Heart left ventricle (tissue), 16 donors: ENCODE data around the gene ADAM23. TPM values are rescaled to one million over a fixed set of nuclear protein-coding genes. Genes with fewer than 3 reads are reported as not detected.

ENCODE experiments used
- ATAC-seq, 4 donors: fragments of 200-7000 bp; cut with Tn5 transposase; one replicate each; pipeline ENCODE4 v1.9.1; 2020 to 2022; ENCODE audit warnings: moderate library complexity in 4 of 4, mild to moderate bottlenecking in 3 of 4, moderate number of reproducible peaks in 1 of 4
- DNase-seq, 5 donors: peaks; one replicate each; pipeline ENCODE4 v3.0.0-alpha.2; 2020
- H3K27ac ChIP-seq, 12 donors: fragments of 200-600 bp; sonication (generic) in 4 of 12; one replicate each; pipeline versions ENCODE4 v1.5.0 to v1.8.0; 2016 to 2022; ENCODE audit warnings: mild to moderate bottlenecking in 2 of 12
- H3K27me3 ChIP-seq, 9 donors: fragments of 200-600 bp; sonication (generic) in 2 of 9; one replicate each; pipeline versions ENCODE4 v1.5.1 to v1.8.0; 2016 to 2022; ENCODE audit warnings: mild to moderate bottlenecking in 3 of 9
- H3K36me3 ChIP-seq, 9 donors: fragments of 200-600 bp; sonication (generic) in 2 of 9; one replicate each; pipeline versions ENCODE4 v1.5.0 to v1.8.0; 2018 to 2022; ENCODE audit warnings: mild to moderate bottlenecking in 2 of 9
- H3K4me1 ChIP-seq, 12 donors: fragments of 200-600 bp; sonication (generic) in 4 of 12; one replicate each; pipeline versions ENCODE4 v1.5.0 to v1.8.0; 2016 to 2022; ENCODE audit warnings: mild to moderate bottlenecking in 3 of 12
- H3K4me3 ChIP-seq, 12 donors: fragments of 200-600 bp; sonication (generic) in 4 of 12; one replicate each; pipeline versions ENCODE4 v1.5.0 to v1.8.0; 2017 to 2022; ENCODE audit warnings: mild to moderate bottlenecking in 9 of 12, moderate library complexity in 4 of 12
- H3K9me3 ChIP-seq, 12 donors: fragments of 200-600 bp; sonication (generic) in 4 of 12; one replicate each; pipeline versions ENCODE4 v1.5.0 to v1.8.0; 2016 to 2022; ENCODE audit warnings: mild to moderate bottlenecking in 1 of 12
- POLR2A ChIP-seq, 2 donors: fragments of 450-650 bp; IDR thresholded peaks; one replicate each; pipeline ENCODE4 v1.6.1; 2017; ENCODE audit warnings: antibody characterized with exemption in 2 of 2, mild to moderate bottlenecking in 2 of 2, moderate library complexity in 2 of 2
- WGBS, 4 donors: extraction: QIAGEN DNeasy Blood & Tissue Kit in 2 of 4; methylation state at CpG; one replicate each; pipeline versions ENCODE4 v1.1.5 to v1.1.7; 2013 to 2018; 5-methylcytosine and 5-hydroxymethylcytosine counted together
- intact Hi-C, 10 donors: fragments of 100-400 bp; cut with DNase I; formaldehyde crosslinking; loops; one replicate each; pipeline versions ENCODE4 v1.11.1 to v1.14.2; 2022
- polyA plus RNA-seq, 2 donors: library from polyadenylated mRNA; stranded (reverse); fragments of 200-250 nt; gene quantifications; one replicate each; pipeline ENCODE4 v1.2.3, GENCODE V29; 2013
- total RNA-seq, 9 donors: library from RNA; depleted of rRNA in 2 of 9; stranded (reverse); fragments of >200 nt in 2 of 9; fragmentation: NEBNext Ultra II Directional in 3 of 9; extraction: Animal tissue kit (Norgen Biotek cat#: 25700) in 3 of 9; gene quantifications; one replicate each; pipeline versions ENCODE4 v1.1.0 to v1.2.4, GENCODE V29; 2016 to 2023
- TF ChIP-seq, protein P1 (sequence below), 12 donors: fragments of 200-600 bp; sonication (generic) in 4 of 12; IDR thresholded peaks; one replicate each; pipeline versions ENCODE4 v1.5.0 to v1.8.0; 2018 to 2022; ENCODE audit warnings: antibody characterized with exemption in 12 of 12, mild to moderate bottlenecking in 5 of 12
- donor health status: ischemic (EF 13 %, LVEDD 7.1; RV severe dilation, severe dysfunction).
- donor health status: healthy with polysubstance abuse.
- donor health status: DM: no; HTN: yes; CAD: no.
- donor health status: DM: no; HTN: no; CAD: no.
- donor health status: ischemic (EF 25% LVEDD 6.9; RV normal size, moderate dysfunction).
- donor health status: ischemic (EF 25% LVEDD 5.7; RV mildly dilated, moderate dysfunction).
- donor health status: healthy.
- donor health status: DM: yes; HTN: yes; CAD: no.
- donor health status: ischemic (EF 35%, LVEDD 5.7; RV mildly dilated, moderate dysfunction).
- donor health status: nonischemic (EF 11% LVEDD 7.7; RV severe dilation, severe dysfunction).
- donor health status: DM: yes; HTN: yes; CAD: no.
- donor health status: PGD.
- donor health status: ischemic (EF 29% LVEDD 5.4; RV normal size, mild dysfunction).
- donor health status: nonischemic (EF 23%, LVEDD 6.1; RV moderate dilation, normal function).

ADAM23 gene
- total and polyA plus RNA-seq, 11 donors: 18.6 to 87.4 (median 57.9) TPM

DNA sequence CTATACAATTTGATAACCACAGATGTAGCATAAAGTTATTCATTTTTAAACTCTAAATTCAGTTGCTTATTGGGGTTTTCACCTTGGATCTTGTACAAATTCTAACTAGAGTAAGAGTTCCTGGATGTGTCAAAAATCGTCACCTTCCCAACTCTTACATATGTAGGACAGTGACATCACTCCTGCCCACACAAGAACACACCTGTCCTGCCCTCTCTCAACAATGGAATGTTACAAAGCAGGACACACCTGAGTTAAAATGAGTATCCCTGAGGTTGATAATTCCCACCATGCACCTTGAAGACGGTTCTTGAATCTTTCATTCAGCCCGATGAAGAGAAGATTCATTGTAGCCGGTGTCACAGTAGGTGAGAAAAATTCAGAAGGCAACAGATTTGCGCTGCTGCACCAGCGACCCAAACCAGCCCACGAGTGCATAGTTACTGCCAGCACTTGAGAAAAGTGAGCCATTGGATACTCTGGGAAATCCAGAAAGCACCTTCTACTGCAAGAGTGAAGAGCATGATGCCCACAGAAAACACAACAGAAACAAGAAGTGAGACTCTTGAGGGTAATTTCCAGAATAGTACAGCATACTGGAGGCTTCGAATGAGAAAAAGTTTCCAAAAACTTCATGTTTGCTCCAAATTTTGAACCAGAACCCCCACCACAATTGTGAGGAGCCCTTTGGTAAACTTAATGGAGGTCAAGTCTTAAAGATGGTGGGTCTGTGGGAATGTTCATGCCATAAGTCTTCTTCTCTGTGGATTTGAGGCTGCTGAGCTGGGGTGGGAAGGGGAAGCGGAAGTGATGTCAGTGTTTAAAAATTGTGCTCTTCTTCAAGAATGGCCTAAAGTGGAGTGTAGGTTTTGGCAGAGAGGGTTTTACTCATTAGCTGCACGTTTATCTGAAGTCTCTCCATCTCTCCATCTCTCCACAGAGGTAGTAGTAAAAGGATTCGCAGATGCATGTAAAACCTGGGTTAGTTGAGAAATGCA is 34.7 kb upstream of the ADAM23 start:
- TF ChIP-seq POLR2A (IDR thresholded peaks at IDR 0.05): no peak
- TF ChIP-seq, protein P1, sequence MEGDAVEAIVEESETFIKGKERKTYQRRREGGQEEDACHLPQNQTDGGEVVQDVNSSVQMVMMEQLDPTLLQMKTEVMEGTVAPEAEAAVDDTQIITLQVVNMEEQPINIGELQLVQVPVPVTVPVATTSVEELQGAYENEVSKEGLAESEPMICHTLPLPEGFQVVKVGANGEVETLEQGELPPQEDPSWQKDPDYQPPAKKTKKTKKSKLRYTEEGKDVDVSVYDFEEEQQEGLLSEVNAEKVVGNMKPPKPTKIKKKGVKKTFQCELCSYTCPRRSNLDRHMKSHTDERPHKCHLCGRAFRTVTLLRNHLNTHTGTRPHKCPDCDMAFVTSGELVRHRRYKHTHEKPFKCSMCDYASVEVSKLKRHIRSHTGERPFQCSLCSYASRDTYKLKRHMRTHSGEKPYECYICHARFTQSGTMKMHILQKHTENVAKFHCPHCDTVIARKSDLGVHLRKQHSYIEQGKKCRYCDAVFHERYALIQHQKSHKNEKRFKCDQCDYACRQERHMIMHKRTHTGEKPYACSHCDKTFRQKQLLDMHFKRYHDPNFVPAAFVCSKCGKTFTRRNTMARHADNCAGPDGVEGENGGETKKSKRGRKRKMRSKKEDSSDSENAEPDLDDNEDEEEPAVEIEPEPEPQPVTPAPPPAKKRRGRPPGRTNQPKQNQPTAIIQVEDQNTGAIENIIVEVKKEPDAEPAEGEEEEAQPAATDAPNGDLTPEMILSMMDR (IDR thresholded peaks at IDR 0.05): no peak
- 83 to 88% (median 84%) methylated on average over 11 of the region's 11 CpGs for WGBS, 4 donors
- DNase-seq (no peak), ATAC-seq (no peak)
- Histone ChIP-seq H3K4me1 (no peaks in the 10 kb centered on the region), H3K27me3 (no peaks in the 10 kb centered on the region), H3K27ac (no peak overlapping the region), H3K9me3 (peaks cover 0 to 10% (median 0%) of the 10 kb centered on the region in 12 donors), H3K36me3 (no peaks in the 10 kb centered on the region), H3K4me3 (no peak overlapping the region)
- intact Hi-C loops: no loop called here

DNA sequence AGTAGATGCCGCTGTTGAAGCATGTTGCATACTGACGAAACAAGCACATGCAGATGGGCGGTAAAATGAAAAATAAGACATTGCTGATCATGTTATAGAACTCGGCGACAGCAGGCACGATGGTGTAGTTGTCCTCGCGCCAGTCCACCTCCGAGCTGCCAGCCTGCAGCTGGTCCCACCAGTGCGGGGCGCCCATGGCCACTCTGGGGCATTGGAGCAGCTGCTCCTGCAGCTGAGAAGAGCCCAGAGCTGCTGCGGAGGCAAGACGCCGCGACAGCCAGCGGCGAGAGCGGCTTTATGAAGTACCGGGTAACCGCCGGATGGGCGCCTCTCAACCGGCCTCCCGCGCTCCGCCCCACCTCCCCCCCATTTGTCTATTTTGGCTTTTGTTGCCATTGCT is 32.6 kb upstream of the ADAM23 start:
- WGBS, 4 donors: 85 to 96% (median 94%) methylated on average over 26 of the region's 26 CpGs
- intact Hi-C loops: no loop called here
- peaks cover 0 to 10% (median 0%) of the 10 kb centered on the region in 12 donors for H3K9me3 ChIP-seq
- no peak overlapping the region for H3K4me3 ChIP-seq
- no peak for TF ChIP-seq POLR2A (IDR thresholded peaks at IDR 0.05)
- TF ChIP-seq, protein P1 (IDR thresholded peaks at IDR 0.05): no peak
- H3K27me3 ChIP-seq: no peaks in the 10 kb centered on the region
- no peaks in the 10 kb centered on the region for H3K4me1 ChIP-seq
- H3K27ac ChIP-seq: no peak overlapping the region
- no peaks in the 10 kb centered on the region for H3K36me3 ChIP-seq
- ATAC-seq (no peak), DNase-seq (no peak)

DNA sequence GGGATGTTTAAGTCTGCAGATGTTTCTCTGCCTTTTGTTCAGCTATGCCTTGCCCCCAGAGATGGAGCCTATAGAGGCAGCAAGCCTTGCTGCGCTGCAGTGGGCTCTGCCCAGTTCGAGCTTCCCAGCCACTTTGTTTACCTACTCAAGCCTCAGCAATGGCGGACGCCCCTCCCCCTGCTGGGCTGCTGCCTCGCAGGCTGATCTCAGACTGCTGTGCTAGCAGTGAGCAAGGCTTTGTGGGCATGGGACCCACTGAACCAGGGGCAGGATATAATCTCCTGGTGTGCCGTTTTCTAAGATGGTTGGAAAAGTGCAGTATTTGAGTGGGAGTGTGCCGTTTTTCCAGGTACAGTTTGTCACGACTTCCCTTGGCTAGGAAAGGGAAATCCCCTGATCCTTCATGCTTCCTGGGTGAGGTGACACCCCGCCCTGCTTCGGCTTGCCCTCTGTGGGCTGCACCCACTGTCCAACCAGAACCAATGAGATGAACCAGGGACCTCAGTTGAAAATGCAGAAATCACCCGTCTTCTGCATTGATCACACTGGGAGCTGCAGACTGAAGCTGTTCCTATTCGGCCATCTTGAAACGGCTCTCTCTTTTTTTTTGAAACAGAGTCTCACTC is 27.6 kb upstream of the ADAM23 start:
- H3K4me3 ChIP-seq: no peak overlapping the region
- no peak for TF ChIP-seq POLR2A (IDR thresholded peaks at IDR 0.05)
- TF ChIP-seq, protein P1 (IDR thresholded peaks at IDR 0.05): no peak
- H3K27ac ChIP-seq: no peak overlapping the region
- DNase-seq (no peak), ATAC-seq (no peak)
- H3K36me3 ChIP-seq: no peaks in the 10 kb centered on the region
- no peaks in the 10 kb centered on the region for H3K4me1 ChIP-seq
- no peaks in the 10 kb centered on the region for H3K27me3 ChIP-seq
- intact Hi-C loops: no loop called here
- WGBS, 4 donors: 86 to 90% (median 86%) methylated on average over 12 to 13 of the region's 13 CpGs
- H3K9me3 ChIP-seq: peaks cover 0 to 15% (median 0%) of the 10 kb centered on the region in 12 donors

DNA sequence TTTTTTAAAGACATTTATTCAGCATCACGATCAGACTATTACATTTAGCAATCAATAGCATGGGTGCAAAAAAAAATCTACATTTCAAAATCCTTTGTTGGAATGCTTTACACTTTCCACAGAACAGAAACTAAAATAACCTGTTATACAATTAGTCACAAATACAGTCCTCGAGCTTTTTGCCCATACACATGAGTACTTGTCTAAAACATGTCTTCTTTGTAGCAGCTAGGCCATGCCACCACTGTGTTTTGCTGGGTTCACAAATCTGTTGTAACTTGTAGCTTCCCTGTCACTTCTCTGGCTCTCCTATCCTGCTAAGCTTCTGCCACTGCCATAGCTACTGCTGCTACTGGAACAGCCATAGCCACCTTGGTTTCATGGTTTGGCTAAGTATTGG is 24.4 kb upstream of the ADAM23 start:
- H3K4me3 ChIP-seq: no peak overlapping the region
- no peaks in the 10 kb centered on the region for H3K27me3 ChIP-seq
- H3K9me3 ChIP-seq: peaks cover 0 to 11% (median 0%) of the 10 kb centered on the region in 12 donors
- no peak for TF ChIP-seq POLR2A (IDR thresholded peaks at IDR 0.05)
- TF ChIP-seq, protein P1 (IDR thresholded peaks at IDR 0.05): no peak
- H3K36me3 ChIP-seq: no peaks in the 10 kb centered on the region
- H3K4me1 ChIP-seq: no peaks in the 10 kb centered on the region
- intact Hi-C loops: no loop called here
- DNase-seq: no peak
- 72 to 90% (median 74%) methylated on average over 2 of the region's 2 CpGs for WGBS, 4 donors
- H3K27ac ChIP-seq: no peak overlapping the region
- ATAC-seq: no peak
